T-helper 17 cell (primary cell): ENCODE results near the gene FHIT. TPM values are rescaled to one million over a fixed set of nuclear protein-coding genes. Genes with fewer than 3 reads are reported as not detected.

ENCODE experiments used
- ATAC-seq: fragments of 150-1000 bp; cut with Tn5 transposase; 2 replicates; pipeline ENCODE4 v1.10.0; 2021; ENCODE audit warnings: mild to moderate bottlenecking, moderate library complexity
- DNase-seq, 3 donors: peaks; one replicate each; pipeline versions ENCODE4 v3.0.0 to v3.0.0-alpha.2; 2020 to 2021
- H3K9me3 ChIP-seq: one replicate; pipeline ENCODE4 v1.7.0; 2013; ENCODE audit warnings: low read length, mild to moderate bottlenecking; ENCODE audit not compliant: control insufficient read depth, poor library complexity, severe bottlenecking
- H3K27ac Mint-ChIP-seq: one replicate; pipeline ENCODE4 v1.8.0; 2022; ENCODE audit warnings: mild to moderate bottlenecking, moderate library complexity, mixed read lengths
- H3K27me3 Mint-ChIP-seq: one replicate; pipeline ENCODE4 v1.8.0; 2022; ENCODE audit warnings: mixed read lengths
- H3K36me3 Mint-ChIP-seq: one replicate; pipeline ENCODE4 v1.8.0; 2022; ENCODE audit warnings: low read depth, mixed read lengths
- H3K4me1 Mint-ChIP-seq: one replicate; pipeline ENCODE4 v1.8.0; 2022; ENCODE audit warnings: mild to moderate bottlenecking, mixed read lengths
- H3K4me3 Mint-ChIP-seq: one replicate; pipeline ENCODE4 v1.8.0; 2022; ENCODE audit warnings: mild to moderate bottlenecking, moderate library complexity, mixed read lengths
- total RNA-seq, 4 donors: library from RNA in 2 of 4; stranded (reverse) in 2 of 4; gene quantifications; one replicate each; pipeline ENCODE4 v1.2.3 and lab custom pipeline; 2022 to 2026

Gene FHIT
- total RNA-seq, 2 donors from 2014 or later, result 18.8 to 28.6 TPM

DNA sequence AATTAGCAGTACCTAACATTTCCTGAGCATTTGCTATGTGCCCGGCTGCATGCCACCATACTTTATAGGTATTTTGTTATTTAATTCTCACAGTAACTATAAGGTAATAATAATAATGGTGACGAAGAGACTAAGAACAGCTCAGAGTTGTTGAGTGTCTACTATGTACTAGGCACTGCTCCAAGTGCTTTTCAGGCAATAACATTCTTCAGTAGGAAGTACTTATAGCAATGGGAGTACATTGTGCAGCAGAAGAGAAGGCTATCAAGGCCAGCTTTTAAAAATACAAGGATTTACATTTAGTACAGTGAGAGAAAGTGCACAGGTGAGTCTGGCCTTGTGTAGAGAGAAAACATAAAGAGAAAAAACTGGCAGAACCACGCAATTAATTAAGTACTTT is 647.4 kb downstream of the FHIT start:
- H3K4me3 Mint-ChIP-seq, result no peak overlapping the region
- peak overlapping the region; percentile 32 for H3K27ac Mint-ChIP-seq
- H3K36me3 Mint-ChIP-seq, result peaks cover 3% of the 10 kb centered on the region
- no peaks in the 10 kb centered on the region for H3K27me3 Mint-ChIP-seq
- ATAC-seq (no peak), DNase-seq (no peak)
- no peaks in the 10 kb centered on the region for H3K9me3 ChIP-seq
- H3K4me1 Mint-ChIP-seq, result peaks cover 9% of the 10 kb centered on the region

DNA sequence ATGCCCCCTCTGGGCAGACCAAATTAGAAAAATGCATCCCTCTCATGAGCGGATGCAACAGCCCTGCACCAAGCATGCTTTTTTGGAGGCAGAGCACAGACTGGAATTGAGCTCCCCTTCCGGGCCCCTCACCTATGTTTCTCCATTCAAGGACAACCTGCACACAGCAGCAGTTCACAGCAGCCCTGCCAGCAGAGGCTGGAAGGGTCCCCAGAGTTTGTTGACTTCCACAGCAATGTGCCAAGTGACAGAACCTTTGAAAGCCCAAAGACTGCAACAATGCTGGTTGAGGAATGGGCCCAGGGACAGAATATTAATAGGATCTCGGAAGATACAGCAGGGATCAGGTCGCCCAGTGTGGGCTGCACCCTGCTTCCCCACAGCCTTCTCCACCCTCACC is 650.4 kb downstream of the FHIT start:
- peaks cover 9% of the 10 kb centered on the region for H3K4me1 Mint-ChIP-seq
- H3K27ac Mint-ChIP-seq, result no peak overlapping the region
- H3K9me3 ChIP-seq, result no peaks in the 10 kb centered on the region
- no peak for ATAC-seq
- peaks cover 6% of the 10 kb centered on the region for H3K36me3 Mint-ChIP-seq
- H3K27me3 Mint-ChIP-seq, result no peaks in the 10 kb centered on the region
- no peak overlapping the region for H3K4me3 Mint-ChIP-seq
- DNase-seq, result no peak

DNA sequence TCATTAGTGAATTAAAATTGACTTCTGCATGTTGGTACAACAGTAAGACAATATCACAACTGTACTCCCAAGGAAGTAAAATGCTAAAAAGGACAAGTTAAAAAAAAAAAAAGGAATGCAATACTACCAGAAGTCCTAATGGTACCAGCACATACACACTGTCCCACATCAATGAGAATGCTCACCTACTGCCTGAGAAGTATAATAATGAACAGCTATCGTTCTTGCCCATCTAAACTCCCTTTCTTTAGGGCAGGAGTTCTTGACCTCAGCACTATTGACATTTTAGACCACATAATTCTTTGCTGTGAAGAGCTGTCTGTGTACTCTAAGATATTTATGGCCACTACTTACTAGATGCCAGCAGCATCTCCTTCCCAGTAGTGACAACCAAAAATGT is 651.7 kb downstream of the FHIT start:
- H3K4me1 Mint-ChIP-seq, result peaks cover 9% of the 10 kb centered on the region
- H3K27ac Mint-ChIP-seq, result no peak overlapping the region
- H3K36me3 Mint-ChIP-seq, result peaks cover 6% of the 10 kb centered on the region
- no peaks in the 10 kb centered on the region for H3K9me3 ChIP-seq
- DNase-seq (no peak), ATAC-seq (no peak)
- no peaks in the 10 kb centered on the region for H3K27me3 Mint-ChIP-seq
- no peak overlapping the region for H3K4me3 Mint-ChIP-seq

DNA sequence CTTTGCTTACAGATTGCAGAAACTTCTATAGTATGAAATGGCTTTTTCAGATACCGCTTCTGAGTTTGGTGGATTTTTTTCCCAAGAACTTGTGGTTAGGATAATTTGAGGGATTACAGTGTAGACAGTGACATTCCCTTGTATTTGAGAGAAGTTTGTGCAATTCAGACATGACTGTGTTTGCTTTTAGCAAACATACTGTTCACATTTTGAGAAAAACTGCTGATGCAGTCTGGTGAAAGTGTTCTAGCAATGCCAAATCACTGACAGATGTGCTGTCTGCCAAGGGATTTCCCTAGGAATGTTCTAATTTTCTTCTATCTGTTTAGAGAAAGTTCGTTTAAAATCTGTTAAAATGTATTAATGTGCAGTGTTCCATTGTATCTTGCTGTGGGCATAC is 652.6 kb downstream of the FHIT start:
- H3K36me3 Mint-ChIP-seq, result peaks cover 6% of the 10 kb centered on the region
- H3K27me3 Mint-ChIP-seq, result no peaks in the 10 kb centered on the region
- no peak overlapping the region for H3K27ac Mint-ChIP-seq
- H3K4me1 Mint-ChIP-seq, result peaks cover 9% of the 10 kb centered on the region
- H3K9me3 ChIP-seq, result no peaks in the 10 kb centered on the region
- DNase-seq (no peak), ATAC-seq (no peak)
- H3K4me3 Mint-ChIP-seq, result no peak overlapping the region

DNA sequence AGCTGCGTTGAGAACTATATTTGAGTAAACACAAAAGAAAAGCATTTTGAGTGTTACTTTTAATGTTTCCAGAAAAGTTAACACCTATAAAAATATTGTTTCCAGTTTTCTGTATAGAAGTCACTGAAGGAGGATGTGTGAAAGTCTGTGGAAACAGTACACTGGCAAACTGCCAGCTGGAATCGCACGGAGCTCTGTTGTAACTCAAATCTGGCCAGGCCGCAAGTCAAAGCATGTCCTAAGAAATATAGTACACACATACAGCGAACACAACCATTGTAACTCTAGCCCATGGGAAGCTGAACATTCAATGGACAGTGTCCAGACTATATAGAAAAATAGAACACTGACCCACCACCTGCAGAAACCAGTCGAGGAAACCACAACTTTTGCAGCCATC is 657.2 kb downstream of the FHIT start:
- Mint-ChIP-seq H3K4me3 (no peak overlapping the region), H3K27me3 (no peaks in the 10 kb centered on the region), H3K36me3 (peaks cover 3% of the 10 kb centered on the region), H3K27ac (no peak overlapping the region), H3K4me1 (no peaks in the 10 kb centered on the region)
- no peak for ATAC-seq
- H3K9me3 ChIP-seq, result no peaks in the 10 kb centered on the region
- DNase-seq, result no peak

DNA sequence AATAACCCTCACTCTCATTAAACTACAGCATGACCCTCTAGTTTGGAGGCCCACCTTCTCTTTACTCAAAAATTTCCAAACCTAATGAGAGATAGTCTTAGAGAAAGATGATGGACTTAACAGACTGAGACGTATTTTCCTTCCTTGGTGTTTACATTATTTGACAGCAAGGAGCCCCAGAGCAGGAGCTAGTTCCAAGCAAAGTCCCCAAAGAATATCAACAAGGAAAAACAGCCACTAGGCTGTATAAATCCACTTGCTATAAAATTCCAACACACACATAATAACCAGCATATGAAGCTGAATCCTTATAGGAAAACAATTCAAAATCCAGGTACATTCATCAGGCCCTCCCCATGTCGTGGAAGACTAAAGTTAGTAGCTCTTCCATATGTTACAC is 660.0 kb downstream of the FHIT start:
- DNase-seq (no peak), ATAC-seq (no peak)
- Mint-ChIP-seq H3K27ac (no peak overlapping the region), H3K27me3 (no peaks in the 10 kb centered on the region), H3K4me1 (no peaks in the 10 kb centered on the region), H3K36me3 (peaks cover 1% of the 10 kb centered on the region), H3K4me3 (no peak overlapping the region)
- H3K9me3 ChIP-seq, result no peaks in the 10 kb centered on the region

DNA sequence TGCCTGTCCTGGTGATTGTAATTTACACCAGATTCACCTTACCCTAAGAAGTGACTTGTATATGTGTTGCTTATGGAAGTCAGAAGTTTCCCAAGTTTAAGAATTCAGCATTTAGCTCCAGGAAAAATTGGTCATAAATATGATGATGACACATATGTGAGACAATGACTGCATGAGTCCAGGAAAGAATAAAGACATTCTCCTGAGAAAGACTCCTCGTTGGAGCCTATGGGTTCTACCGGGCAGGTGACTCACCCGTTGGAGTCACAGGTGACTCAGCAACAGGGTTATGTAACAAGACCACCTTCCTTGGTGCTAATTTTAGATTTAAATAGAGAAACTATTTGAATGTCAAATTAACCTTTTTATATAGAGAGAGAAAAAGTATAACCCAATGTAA is 662.4 kb downstream of the FHIT start:
- no peaks in the 10 kb centered on the region for H3K9me3 ChIP-seq
- Mint-ChIP-seq H3K36me3 (no peaks in the 10 kb centered on the region), H3K27ac (no peak overlapping the region), H3K4me3 (no peak overlapping the region), H3K27me3 (no peaks in the 10 kb centered on the region), H3K4me1 (no peaks in the 10 kb centered on the region)
- no peak for ATAC-seq
- no peak for DNase-seq

DNA sequence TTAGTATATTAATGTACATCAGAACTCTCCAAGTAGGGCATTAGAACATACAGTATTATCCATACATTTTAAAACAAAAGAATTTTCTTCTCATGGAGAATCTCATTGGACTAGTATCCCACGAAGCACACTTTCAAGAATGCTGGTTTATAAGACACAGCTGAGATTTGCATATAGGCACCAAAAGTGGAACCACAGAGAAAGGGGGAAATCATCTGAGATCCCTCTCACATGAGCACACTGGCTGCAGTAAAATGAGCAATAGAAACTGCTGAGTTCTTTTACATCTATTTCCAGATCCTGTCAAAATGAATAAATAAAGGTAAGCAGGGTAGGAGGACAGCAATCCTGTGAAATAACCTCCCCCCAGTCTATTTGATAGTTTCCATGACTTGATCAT is 665.3 kb downstream of the FHIT start:
- Mint-ChIP-seq H3K27me3 (no peaks in the 10 kb centered on the region), H3K4me3 (no peak overlapping the region), H3K36me3 (no peaks in the 10 kb centered on the region), H3K4me1 (no peaks in the 10 kb centered on the region), H3K27ac (no peak overlapping the region)
- no peak for ATAC-seq
- no peak for DNase-seq
- no peaks in the 10 kb centered on the region for H3K9me3 ChIP-seq

DNA sequence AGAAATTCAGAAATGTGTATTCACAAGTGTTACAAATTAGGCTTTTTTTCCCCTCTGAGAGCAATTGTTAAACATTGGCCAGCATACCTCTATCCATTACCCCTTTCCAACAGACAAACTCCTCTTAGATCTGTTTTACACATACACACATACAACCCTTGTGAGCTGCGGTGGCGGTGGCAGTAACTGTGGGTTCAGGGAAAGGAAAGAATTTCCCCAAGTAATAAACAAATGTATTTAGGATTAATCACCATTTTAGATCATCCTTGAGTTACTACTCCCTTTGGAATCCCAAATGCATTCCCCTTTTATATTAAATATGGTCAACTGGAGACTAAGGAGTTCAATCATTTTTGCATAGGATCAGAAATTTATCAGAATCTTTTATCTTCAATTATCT is 667.0 kb downstream of the FHIT start:
- no peaks in the 10 kb centered on the region for H3K9me3 ChIP-seq
- Mint-ChIP-seq H3K4me3 (no peak overlapping the region), H3K27ac (no peak overlapping the region), H3K27me3 (no peaks in the 10 kb centered on the region), H3K4me1 (no peaks in the 10 kb centered on the region), H3K36me3 (no peaks in the 10 kb centered on the region)
- DNase-seq (no peak), ATAC-seq (no peak)

DNA sequence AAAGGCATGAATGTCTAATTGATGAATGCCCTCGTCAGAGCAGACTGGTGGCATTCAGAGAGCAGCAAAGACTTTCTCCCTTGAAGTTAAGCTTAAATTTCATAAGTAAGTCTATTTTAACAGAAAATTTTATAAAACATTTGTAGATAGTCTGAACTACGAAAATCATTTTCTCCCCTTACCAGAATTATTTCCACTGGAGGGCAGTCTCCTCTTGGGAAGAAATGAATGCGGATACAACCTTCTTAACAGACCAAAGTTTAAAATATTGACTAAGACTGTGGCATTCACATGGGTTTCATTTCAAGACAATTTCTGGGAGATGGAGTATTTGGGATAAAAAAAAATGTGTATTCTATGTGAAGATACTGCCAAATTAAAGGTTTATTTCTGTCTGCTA is 669.0 kb downstream of the FHIT start:
- DNase-seq, result no peak
- Mint-ChIP-seq H3K36me3 (no peaks in the 10 kb centered on the region), H3K4me3 (no peak overlapping the region), H3K27me3 (no peaks in the 10 kb centered on the region), H3K27ac (no peak overlapping the region), H3K4me1 (no peaks in the 10 kb centered on the region)
- no peak for ATAC-seq
- H3K9me3 ChIP-seq, result no peaks in the 10 kb centered on the region

DNA sequence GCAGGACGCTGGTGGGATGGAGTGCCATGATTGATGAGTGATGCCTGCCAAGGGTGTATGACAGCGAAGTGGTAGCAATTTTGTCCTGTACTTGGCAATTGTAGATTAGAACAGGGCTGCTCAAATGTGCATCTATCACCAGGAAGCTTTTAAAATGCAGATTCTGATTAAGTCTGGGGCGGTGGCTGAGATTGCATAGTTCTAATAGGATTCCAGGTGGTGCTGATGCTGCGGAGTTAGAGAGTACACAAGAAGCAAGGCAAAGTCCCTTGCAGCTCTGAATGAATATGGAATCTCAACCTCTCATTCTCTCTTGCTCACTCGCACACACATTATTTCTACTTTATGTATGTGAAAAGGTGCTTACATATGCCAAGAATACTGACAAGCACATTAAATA is 670.4 kb downstream of the FHIT start:
- H3K36me3 Mint-ChIP-seq, result no peaks in the 10 kb centered on the region
- DNase-seq, result no peak
- no peaks in the 10 kb centered on the region for H3K27me3 Mint-ChIP-seq
- no peak overlapping the region for H3K4me3 Mint-ChIP-seq
- no peaks in the 10 kb centered on the region for H3K9me3 ChIP-seq
- no peak overlapping the region for H3K27ac Mint-ChIP-seq
- H3K4me1 Mint-ChIP-seq, result no peaks in the 10 kb centered on the region
- no peak for ATAC-seq

DNA sequence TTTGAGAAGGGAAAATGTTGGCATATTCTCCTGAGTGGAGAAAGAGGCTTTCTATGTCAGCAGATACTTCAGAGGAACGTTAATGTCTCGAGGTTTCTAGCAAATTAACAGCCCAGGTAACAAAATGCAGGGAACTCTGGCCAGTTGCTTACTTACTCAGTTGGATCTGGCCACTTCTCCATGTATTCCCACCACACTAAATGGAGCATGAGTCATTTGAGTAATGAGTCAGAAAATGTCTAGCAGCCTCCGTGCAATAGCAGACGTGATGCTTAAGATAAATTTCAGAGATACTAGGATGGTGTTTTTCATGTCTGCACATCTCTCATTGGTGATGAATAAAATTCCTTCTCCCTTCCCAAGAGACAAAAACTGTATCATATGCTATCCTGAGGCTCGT is 671.5 kb downstream of the FHIT start:
- no peak overlapping the region for H3K27ac Mint-ChIP-seq
- H3K27me3 Mint-ChIP-seq, result no peaks in the 10 kb centered on the region
- no peaks in the 10 kb centered on the region for H3K36me3 Mint-ChIP-seq
- DNase-seq (no peak), ATAC-seq (no peak)
- no peak overlapping the region for H3K4me3 Mint-ChIP-seq
- no peaks in the 10 kb centered on the region for H3K9me3 ChIP-seq
- H3K4me1 Mint-ChIP-seq, result no peaks in the 10 kb centered on the region

DNA sequence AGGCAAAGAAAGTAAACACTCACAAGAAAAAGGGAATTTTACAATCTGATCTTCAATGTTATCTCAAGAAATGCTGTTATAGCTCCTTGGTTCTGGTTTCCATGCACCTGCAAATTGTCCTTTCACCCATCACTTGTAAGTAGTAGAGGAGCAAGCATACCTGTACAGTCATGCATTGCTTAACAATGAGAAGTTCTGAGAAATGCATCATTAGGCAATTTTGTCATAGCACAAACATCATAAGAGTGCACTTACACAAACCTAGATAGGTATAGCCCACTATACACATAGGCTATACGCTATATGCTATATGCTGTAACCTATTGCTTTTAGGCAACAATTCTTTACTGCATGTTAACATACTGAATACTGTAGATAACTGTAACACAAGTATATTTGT is 672.3 kb downstream of the FHIT start:
- H3K36me3 Mint-ChIP-seq, result no peaks in the 10 kb centered on the region
- no peak for ATAC-seq
- no peak overlapping the region for H3K4me3 Mint-ChIP-seq

DNA sequence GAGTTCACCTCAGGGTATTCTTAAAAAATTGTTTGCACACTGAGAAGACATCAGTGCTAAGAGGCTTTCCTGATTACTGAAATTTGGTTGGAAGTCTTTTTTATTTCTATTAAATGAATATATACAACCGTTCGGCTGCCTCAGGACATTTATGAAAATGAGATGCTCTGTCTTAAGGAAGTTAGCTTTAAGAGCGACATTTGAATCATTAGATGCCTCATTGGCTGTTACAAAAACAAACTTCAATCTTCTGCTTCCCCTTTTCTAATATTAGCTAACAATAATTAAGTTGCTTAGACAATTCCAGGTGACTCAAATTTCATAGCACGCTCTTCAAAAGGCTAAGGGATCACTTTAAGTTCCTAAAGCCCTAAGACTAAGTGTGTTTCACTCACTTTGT is 673.7 kb downstream of the FHIT start:
- H3K4me1 Mint-ChIP-seq, result no peaks in the 10 kb centered on the region
- no peaks in the 10 kb centered on the region for H3K36me3 Mint-ChIP-seq
- H3K27me3 Mint-ChIP-seq, result no peaks in the 10 kb centered on the region
- no peak overlapping the region for H3K27ac Mint-ChIP-seq
- no peak for DNase-seq
- no peak for ATAC-seq
- H3K9me3 ChIP-seq, result no peaks in the 10 kb centered on the region
- no peak overlapping the region for H3K4me3 Mint-ChIP-seq

More for the DNA sequence above, 672.3 kb downstream of the FHIT start:
- no peaks in the 10 kb centered on the region for H3K9me3 ChIP-seq
- Mint-ChIP-seq H3K27me3 (no peaks in the 10 kb centered on the region), H3K27ac (no peak overlapping the region), H3K4me1 (no peaks in the 10 kb centered on the region)
- DNase-seq, result no peak
